Amniotic epithelial cell (primary cell): ENCODE measurements around the gene SEMA4C.
A peak's percentile ranks its signal among the peaks of the same experiment; 100 is the strongest.

Experiments
- DNase-seq: peaks from one replicate; pipeline ENCODE4 v3.0.0-alpha.2; 2010; ENCODE audit warnings: low read depth

Gene SEMA4C

DNA sequence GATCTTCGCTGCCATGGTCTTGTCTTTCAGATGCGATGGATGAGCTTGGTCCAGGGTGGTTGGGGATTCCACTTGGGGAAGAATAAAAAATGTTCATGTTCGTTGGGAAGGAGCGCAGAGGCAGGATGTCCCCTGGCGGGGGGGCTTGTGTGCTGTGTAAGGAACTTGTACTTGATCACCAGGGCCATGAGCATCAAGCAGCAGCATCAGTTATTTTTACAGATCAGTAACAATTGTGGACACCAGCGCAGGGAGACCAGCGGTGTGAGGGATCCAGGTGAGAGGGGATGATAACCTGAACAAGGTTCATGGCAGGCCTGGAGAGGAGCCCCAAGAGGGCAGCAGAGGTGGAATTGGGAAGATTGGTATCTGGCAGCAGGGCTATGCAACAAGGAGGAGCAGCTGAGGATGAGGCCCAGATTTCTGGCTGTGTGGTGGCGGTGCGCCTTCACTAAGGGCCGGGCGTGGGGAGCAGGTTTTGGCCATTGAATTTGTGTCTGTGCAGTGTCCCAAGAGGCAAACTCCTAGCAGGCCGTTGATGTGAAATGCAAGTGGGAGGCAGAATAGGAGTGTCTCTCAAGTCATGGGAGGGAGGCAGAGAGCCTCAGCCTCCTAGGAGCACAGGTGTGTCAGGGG lies 49.9 kb downstream of the SEMA4C start:
- DNase-seq = no peak

DNA sequence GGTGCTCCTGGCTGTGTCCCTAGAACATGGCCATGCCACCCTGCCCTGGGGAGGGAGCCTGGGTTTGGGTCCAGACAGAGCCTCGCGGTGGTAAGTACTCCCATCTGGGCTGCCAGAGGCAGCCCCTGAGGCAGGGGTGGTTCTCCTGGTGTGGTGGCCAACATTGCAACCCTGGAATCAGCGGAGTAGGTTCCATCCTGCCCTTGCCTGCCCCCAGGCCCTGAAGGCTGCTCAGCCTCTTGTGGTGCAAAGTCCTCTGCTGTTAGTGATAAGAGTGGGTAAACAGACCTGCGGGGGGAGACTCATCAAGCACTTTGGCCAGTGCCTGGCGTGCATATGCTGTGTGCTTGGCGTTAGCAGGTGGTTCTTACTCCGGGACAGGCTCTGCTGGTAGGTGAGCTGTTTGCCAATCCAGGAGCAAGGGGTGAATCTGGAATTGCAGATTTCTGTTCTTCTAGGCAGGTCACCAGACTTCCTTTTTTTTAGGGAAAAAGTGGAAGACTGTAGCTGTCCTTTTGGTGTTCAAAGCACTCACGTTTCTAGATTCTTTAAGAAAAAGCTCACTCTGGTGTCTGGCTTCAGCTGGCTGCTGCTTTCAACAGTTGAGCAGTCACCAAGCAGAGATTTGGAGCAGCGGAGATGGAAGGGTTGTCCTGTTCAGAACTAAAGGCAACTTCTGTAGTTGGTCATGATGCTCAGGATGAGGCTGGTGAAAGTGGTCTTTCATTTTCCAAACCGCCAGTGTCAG lies 50.6 kb downstream of the SEMA4C start:
- no peak for DNase-seq

DNA sequence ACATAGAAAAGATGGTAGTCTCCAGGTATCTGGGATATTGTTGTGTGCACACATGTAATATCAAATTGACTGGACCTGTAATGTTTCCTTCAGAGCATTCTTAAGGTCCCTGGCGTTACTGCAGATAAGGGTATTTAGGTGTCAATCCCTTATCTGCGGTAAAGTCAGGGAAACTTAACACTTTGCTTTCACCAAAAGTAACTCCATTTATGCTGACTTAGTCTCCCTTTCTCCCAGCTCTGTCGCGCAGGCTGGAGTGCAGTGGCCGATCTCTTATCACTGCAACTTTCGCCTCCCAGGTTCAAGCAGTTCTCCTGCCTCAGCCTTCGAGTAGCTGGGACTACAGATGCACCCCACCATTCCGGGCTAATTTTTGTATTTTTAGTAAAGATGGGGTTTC lies 52.0 kb downstream of the SEMA4C start:
- DNase-seq = no peak

DNA sequence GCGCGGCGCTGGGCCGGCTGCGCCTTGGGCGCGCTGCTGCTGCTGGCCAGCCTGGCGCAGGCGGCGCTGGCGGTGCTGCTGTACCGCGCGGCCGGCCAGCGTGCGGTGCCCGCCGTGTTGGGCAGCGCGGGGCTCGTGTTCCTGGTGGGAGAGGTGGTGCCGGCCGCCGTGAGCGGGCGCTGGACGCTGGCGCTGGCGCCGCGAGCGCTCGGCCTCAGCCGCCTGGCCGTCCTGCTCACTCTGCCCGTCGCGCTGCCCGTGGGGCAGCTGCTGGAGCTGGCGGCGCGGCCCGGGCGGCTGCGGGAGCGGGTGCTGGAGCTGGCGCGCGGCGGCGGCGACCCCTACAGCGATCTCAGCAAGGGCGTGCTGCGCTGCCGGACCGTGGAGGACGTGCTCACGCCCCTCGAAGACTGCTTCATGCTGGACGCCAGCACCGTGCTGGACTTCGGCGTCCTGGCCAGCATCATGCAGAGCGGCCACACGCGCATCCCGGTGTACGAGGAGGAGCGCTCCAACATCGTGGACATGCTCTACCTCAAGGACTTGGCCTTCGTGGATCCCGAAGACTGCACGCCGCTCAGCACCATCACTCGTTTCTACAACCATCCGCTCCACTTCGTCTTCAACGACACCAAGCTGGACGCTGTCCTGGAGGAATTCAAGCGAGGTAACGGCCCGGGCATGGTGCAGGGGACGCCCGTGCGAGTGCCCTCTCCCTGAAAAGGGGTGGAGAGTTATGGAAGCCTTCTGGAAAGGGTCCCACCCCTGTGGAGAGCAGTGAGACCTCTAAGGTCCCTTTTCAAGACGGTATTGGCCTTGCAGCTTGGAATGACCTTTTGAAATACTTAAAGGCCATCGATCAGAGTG lies 52.8 kb downstream of the SEMA4C start:
- DNase-seq = peak; percentile 28

DNA sequence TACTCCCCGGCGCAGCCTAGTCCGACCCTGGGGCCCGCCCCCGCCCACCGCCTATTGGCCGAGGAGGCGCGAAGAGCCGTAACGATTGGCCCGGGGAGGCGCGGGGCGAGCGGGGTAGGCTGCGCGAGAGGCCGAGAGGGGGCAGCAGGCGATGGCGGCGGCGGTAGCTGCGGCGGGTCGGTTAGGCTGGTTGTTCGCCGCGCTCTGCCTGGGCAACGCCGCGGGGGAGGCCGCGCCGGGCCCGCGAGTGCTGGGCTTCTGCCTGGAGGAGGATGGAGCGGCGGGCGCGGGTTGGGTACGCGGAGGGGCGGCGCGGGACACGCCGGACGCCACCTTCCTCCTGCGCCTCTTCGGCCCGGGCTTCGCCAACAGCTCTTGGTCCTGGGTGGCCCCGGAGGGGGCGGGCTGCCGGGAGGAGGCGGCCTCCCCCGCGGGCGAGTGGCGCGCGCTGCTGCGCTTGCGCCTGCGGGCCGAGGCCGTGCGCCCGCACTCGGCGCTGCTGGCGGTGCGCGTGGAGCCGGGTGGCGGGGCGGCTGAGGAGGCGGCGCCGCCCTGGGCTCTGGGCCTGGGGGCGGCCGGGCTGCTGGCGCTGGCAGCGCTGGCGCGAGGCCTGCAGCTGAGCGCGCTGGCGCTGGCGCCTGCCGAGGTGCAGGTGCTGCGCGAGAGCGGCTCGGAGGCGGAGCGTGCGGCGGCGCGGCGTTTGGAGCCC lies 53.6 kb downstream of the SEMA4C start, which contains the start of gene CNNM3:
TSS of gene CNNM3 (plus strand) at position 142 of the 709 bp plus-strand sequence. CDS start at position 152, 10 bp downstream.
- peak; percentile 87 for DNase-seq

DNA sequence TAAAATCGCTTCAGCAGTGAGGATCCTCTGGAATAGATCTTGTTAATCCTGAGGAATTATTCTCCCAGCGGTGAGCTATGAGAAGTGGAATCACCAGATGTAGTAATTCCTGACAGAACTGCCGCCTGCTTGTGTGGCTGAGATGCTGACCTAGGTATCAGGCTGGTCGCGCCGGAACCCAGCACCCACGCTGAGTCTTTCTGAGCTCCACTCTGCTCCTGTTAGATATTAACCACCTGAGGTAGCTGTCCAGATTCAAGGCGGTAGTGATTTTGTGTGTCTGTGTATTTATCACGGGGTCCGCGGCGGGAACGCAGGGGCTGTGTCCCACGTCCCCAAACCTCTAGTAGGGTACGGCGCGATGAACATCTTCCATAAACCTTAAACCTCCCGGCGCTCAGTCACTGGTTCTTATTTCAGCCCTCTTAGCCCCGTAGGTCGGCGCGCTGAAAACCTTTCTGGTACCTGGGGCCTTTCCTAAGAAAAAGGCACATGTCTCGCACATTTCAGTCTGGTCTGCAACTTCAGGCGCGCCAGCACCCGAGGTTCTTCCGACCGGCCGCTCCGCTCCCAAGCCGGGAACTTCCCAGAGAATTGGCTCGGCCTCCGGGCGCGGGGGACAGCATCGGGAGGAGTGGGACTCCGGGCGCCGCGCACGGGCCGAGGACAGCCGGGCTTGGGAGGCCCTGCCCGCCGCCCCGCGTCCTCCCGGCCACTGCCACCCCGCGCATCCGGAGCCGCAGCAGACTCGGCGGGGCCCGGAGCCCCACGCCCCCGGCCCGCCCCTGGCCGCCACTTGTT lies 54.4 kb downstream of the SEMA4C start:
- DNase-seq = peak; percentile 49

DNA sequence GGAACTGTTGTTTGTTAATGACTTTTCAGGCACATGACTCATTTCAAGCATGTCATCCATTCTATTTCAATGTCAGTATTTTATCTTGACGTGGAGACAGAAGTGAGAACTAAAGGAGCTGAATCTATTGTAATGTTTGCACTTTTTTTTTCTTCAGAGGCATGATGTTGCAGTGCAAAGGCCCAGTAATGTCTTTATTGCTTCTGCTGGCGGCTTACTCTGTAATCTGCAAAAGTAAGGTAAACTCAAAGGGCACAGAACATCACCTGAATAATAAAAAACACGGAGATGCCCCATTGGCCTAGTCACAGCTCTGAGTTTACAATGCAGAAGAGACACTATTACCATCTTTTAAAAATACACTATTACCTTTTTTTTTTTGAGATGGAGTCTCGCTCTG lies 56.2 kb downstream of the SEMA4C start:
- DNase-seq = no peak

DNA sequence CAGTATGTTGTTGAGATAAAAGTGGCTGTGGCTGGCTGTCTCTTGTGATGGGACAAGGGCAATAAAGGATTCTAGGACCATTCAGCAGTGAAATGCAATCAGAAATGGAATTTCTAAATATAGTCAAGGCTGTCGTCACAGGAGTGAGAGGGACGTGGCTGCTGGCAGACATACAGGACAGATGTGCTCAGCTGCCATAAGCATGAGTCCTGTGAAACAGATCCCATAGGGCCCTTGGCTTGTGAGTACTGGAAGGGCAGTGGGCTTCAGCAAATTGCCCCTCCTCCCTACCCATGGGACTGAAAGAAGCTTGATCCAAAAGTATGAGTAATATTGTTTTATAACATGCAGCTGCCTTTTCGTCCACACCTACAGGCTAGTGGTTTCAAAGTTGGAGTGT lies 58.0 kb downstream of the SEMA4C start:
- DNase-seq = no peak

DNA sequence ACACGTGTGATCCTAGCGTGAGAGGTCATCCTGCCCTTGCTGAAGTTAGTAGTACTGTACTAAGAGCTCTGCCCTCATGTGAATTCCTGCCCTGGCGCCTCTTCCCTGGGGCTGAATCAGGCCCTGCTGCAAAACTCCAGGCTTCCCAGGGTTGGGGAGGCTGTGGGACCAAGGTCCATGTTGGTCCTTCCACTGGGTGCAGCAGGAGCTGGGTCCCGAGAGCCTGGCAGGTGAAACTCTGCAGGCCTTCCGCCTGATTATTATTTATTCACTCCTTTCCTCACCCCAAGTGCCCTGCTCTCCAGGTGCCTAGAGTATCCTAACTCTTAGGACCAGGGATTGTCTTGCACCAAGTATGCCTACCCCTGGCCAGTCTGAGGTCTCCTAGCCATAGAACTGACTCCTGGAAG lies 59.1 kb downstream of the SEMA4C start:
- no peak for DNase-seq

DNA sequence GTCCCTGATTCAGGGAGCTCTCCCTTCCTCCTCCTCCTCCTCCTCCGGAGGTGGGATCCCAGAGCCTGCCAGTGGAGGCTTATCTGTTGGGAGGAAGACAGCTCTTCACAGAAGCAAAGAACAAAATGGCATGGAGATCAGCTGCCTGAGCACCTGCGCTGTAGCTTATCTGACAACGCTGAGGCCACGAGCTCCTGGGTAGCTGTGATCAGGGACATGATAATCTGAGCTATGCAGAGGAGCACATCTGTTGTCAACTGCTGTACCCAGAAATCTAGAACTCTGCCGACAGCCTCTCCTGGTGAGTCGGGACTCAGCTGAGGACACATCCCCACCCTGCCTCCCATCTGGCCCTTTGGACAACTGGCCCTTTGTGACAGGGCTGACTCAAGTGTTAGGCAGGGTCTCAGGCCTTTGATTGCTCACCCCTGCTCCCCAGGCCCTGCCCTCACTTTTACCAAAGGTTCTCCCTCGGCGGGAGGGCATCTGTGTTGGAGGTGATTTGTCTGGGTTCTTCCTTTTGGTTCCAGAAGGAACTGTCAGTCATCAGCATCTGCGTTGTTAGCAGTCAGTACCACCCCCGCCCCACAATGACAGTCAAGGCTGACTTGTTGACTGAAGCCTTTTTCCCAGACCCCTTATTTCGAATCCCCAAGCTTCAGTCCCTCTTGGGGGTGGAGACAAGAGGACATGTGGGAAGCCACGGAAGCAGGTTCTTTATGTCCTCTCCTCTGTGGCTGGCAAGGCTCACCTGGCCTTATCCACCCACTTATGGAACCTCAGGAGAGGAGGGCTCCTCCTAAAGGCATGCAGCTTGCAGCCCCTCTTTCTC lies 59.7 kb downstream of the SEMA4C start:
- DNase-seq = no peak
